ENCODE measurements around the gene SOX3. TPM values are rescaled to one million over a fixed set of nuclear protein-coding genes. Genes with fewer than 3 reads are reported as not detected.

Gene SOX3
- total RNA-seq, 2 experiments from 2014 or later: not detected

GRCh38 chrX:140467211-140467610 is 37.7 kb downstream of the SOX3 start:
- Mint-ChIP-seq H3K27ac (no peak overlapping the region), H3K9me3 (no peaks in the 10 kb centered on the region), H3K27me3 (no peaks in the 10 kb centered on the region), H3K36me3 (ENCODE audit: low read depth) (no peaks in the 10 kb centered on the region), H3K4me3 (no peak overlapping the region), H3K4me1 (no peaks in the 10 kb centered on the region)
- ChIA-PET CTCF (no interaction called here), POLR2A (no interaction called here)
- no peak for DNase-seq

Other genes starting within 250 kb of the SOX3 start
- gene LINC00632, start 204.7 kb upstream of the SOX3 start, total RNA-seq: 10 to 100 TPM in 1 of 2 experiments, 1 to 10 TPM in 1; 8.0 to 14.3 TPM